Stimulated activated CD4-positive, alpha-beta T cell treated with anti-CD3 and anti-CD28 coated beads, Interleukin-1b, Interleukin-23, amount 100 ng/mL, for 48 hours (primary cell): ENCODE measurements around the gene SGPP2.
"Not testable (repeated sequence)": the region's sequence is repeated elsewhere in the genome, so short reads cannot be mapped to it uniquely, and the experiment has no call there.

ENCODE experiments used
- DNase-seq: peaks from one replicate; pipeline ENCODE4 v3.0.0-alpha.2; 2020

SGPP2 gene

GRCh38 chr2:222427646-222428301, 3.4 kb downstream of the SGPP2 start:
- no peak for DNase-seq

GRCh38 chr2:222430071-222430470, 5.7 kb downstream of the SGPP2 start:
- DNase-seq = no peak

GRCh38 chr2:222430681-222431080, 6.3 kb downstream of the SGPP2 start:
- DNase-seq = no peak

GRCh38 chr2:222431869-222432268, 7.5 kb downstream of the SGPP2 start:
- no peak for DNase-seq

- no peak for DNase-seq
Observed at GRCh38 chr2:222433332-222434173, 9.2 kb downstream of the SGPP2 start.

GRCh38 chr2:222434204-222434603, 9.9 kb downstream of the SGPP2 start:
- no peak for DNase-seq

- not testable (repeated sequence) for DNase-seq
Observed at GRCh38 chr2:222435400-222436039, 11.2 kb downstream of the SGPP2 start.

GRCh38 chr2:222436040-222436413, 11.7 kb downstream of the SGPP2 start:
- DNase-seq = no peak

- DNase-seq = no peak
Observed at GRCh38 chr2:222439692-222440091, 15.3 kb downstream of the SGPP2 start.

- no peak for DNase-seq
Observed at GRCh38 chr2:222440673-222441422, 16.5 kb downstream of the SGPP2 start.

GRCh38 chr2:222442665-222443064, 18.3 kb downstream of the SGPP2 start:
- no peak for DNase-seq

- no peak for DNase-seq
Observed at GRCh38 chr2:222445227-222445626, 20.9 kb downstream of the SGPP2 start.

GRCh38 chr2:222447131-222447530, 22.8 kb downstream of the SGPP2 start:
- DNase-seq = no peak

GRCh38 chr2:222448748-222449181, 24.4 kb downstream of the SGPP2 start:
- no peak for DNase-seq

- no peak for DNase-seq
Observed at GRCh38 chr2:222450021-222450420, 25.7 kb downstream of the SGPP2 start.

- DNase-seq = peak; percentile 5
Observed at GRCh38 chr2:222451224-222451674, 26.9 kb downstream of the SGPP2 start.

GRCh38 chr2:222452422-222452950, 28.1 kb downstream of the SGPP2 start:
- no peak for DNase-seq

GRCh38 chr2:222456479-222457077, 32.2 kb downstream of the SGPP2 start:
- no peak for DNase-seq

GRCh38 chr2:222459983-222460382, 35.6 kb downstream of the SGPP2 start:
- DNase-seq = no peak

- DNase-seq = no peak
Observed at GRCh38 chr2:222465746-222466145, 41.4 kb downstream of the SGPP2 start.

- no peak for DNase-seq
Observed at GRCh38 chr2:222468346-222468745, 44.0 kb downstream of the SGPP2 start.

- no peak for DNase-seq
Observed at GRCh38 chr2:222470802-222471468, 46.6 kb downstream of the SGPP2 start.
